ENCODE data around the gene LCOR. TPM values are rescaled to one million over a fixed set of nuclear protein-coding genes. Genes with fewer than 3 reads are reported as not detected.

The LCOR gene
- total RNA-seq, 2 donors from 2014 or later, result 36.9 to 43.3 TPM

- peaks cover 23% of the 10 kb centered on the region for H3K9me3 Mint-ChIP-seq
- H3K27ac Mint-ChIP-seq, result no peak overlapping the region
- no peaks in the 10 kb centered on the region for H3K4me1 ChIP-seq (ENCODE audit: control insufficient read depth, insufficient read depth, low read length)
- no peaks in the 10 kb centered on the region for H3K27me3 ChIP-seq (ENCODE audit: control insufficient read depth, insufficient read depth, low read length, poor library complexity, severe bottlenecking)
- H3K36me3 ChIP-seq (ENCODE audit: control insufficient read depth, insufficient read depth, low read length), result peaks cover 29% of the 10 kb centered on the region
- no peak overlapping the region for H3K4me3 ChIP-seq (ENCODE audit: low read length)
- peaks cover 17% of the 10 kb centered on the region for H3K9me3 ChIP-seq (ENCODE audit: control insufficient read depth, low read length)
- TF ChIP-seq, protein P1, sequence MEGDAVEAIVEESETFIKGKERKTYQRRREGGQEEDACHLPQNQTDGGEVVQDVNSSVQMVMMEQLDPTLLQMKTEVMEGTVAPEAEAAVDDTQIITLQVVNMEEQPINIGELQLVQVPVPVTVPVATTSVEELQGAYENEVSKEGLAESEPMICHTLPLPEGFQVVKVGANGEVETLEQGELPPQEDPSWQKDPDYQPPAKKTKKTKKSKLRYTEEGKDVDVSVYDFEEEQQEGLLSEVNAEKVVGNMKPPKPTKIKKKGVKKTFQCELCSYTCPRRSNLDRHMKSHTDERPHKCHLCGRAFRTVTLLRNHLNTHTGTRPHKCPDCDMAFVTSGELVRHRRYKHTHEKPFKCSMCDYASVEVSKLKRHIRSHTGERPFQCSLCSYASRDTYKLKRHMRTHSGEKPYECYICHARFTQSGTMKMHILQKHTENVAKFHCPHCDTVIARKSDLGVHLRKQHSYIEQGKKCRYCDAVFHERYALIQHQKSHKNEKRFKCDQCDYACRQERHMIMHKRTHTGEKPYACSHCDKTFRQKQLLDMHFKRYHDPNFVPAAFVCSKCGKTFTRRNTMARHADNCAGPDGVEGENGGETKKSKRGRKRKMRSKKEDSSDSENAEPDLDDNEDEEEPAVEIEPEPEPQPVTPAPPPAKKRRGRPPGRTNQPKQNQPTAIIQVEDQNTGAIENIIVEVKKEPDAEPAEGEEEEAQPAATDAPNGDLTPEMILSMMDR (conservative IDR thresholded peaks at IDR 0.05), result no peak
- WGBS, 2 experiments (ENCODE audit: insufficient coverage in 1 of 2, insufficient read length in 1 of 2), result 71 to 91% methylated on average over 1 to 3 of the region's 3 CpGs
- no peak overlapping the region for H3K9ac ChIP-seq (ENCODE audit: extremely low read depth, low read length, poor library complexity, severe bottlenecking)
- H3K4me3 Mint-ChIP-seq, result no peak overlapping the region
- peaks cover 50% of the 10 kb centered on the region for H3K36me3 Mint-ChIP-seq (ENCODE audit: low read depth)
- H3K27me3 Mint-ChIP-seq (ENCODE audit: insufficient read depth), result no peaks in the 10 kb centered on the region
- no peak for DNase-seq
- no peaks in the 10 kb centered on the region for H3K4me1 Mint-ChIP-seq
- H3K27ac ChIP-seq (ENCODE audit: low read depth, low read length), result no peak overlapping the region
Observed at GRCh38 chr10:96890580-96890979, 58.5 kb downstream of the LCOR start.

GRCh38 chr10:96891840-96892239, 59.7 kb downstream of the LCOR start:
- TF ChIP-seq, protein P1 (conservative IDR thresholded peaks at IDR 0.05), result no peak
- no peaks in the 10 kb centered on the region for H3K27me3 ChIP-seq (ENCODE audit: control insufficient read depth, insufficient read depth, low read length, poor library complexity, severe bottlenecking)
- peaks cover 3% of the 10 kb centered on the region for H3K4me1 Mint-ChIP-seq
- H3K36me3 Mint-ChIP-seq (ENCODE audit: low read depth), result peaks cover 42% of the 10 kb centered on the region
- no peaks in the 10 kb centered on the region for H3K4me1 ChIP-seq (ENCODE audit: control insufficient read depth, insufficient read depth, low read length)
- DNase-seq, result no peak
- H3K9me3 ChIP-seq (ENCODE audit: control insufficient read depth, low read length), result peaks cover 17% of the 10 kb centered on the region
- 98 to 100% methylated on average over 2 to 4 of the region's 4 CpGs for WGBS, 2 experiments (ENCODE audit: insufficient coverage in 1 of 2, insufficient read length in 1 of 2)
- no peak overlapping the region for H3K4me3 Mint-ChIP-seq
- H3K27ac ChIP-seq (ENCODE audit: low read depth, low read length), result no peak overlapping the region
- peaks cover 19% of the 10 kb centered on the region for H3K36me3 ChIP-seq (ENCODE audit: control insufficient read depth, insufficient read depth, low read length)
- H3K9me3 Mint-ChIP-seq, result peaks cover 23% of the 10 kb centered on the region
- H3K4me3 ChIP-seq (ENCODE audit: low read length), result no peak overlapping the region
- no peaks in the 10 kb centered on the region for H3K27me3 Mint-ChIP-seq (ENCODE audit: insufficient read depth)
- no peak overlapping the region for H3K27ac Mint-ChIP-seq
- H3K9ac ChIP-seq (ENCODE audit: extremely low read depth, low read length, poor library complexity, severe bottlenecking), result no peak overlapping the region

GRCh38 chr10:96895662-96896424, 63.7 kb downstream of the LCOR start:
- Mint-ChIP-seq H3K4me3 (no peak overlapping the region), H3K4me1 (peaks cover 9% of the 10 kb centered on the region), H3K36me3 (ENCODE audit: low read depth) (peaks cover 20% of the 10 kb centered on the region), H3K27me3 (ENCODE audit: insufficient read depth) (no peaks in the 10 kb centered on the region), H3K27ac (no peak overlapping the region), H3K9me3 (peaks cover 16% of the 10 kb centered on the region)
- DNase-seq, result no peak
- Histone ChIP-seq H3K36me3 (ENCODE audit: control insufficient read depth, insufficient read depth, low read length) (peaks cover 13% of the 10 kb centered on the region), H3K9ac (ENCODE audit: extremely low read depth, low read length, poor library complexity, severe bottlenecking) (no peak overlapping the region), H3K27ac (ENCODE audit: low read depth, low read length) (no peak overlapping the region), H3K4me3 (ENCODE audit: low read length) (no peak overlapping the region), H3K9me3 (ENCODE audit: control insufficient read depth, low read length) (peaks cover 17% of the 10 kb centered on the region), H3K27me3 (ENCODE audit: control insufficient read depth, insufficient read depth, low read length, poor library complexity, severe bottlenecking) (no peaks in the 10 kb centered on the region), H3K4me1 (ENCODE audit: control insufficient read depth, insufficient read depth, low read length) (no peaks in the 10 kb centered on the region)
- TF ChIP-seq, protein P1 (conservative IDR thresholded peaks at IDR 0.05), result no peak
- 92 to 97% methylated on average over 2 to 4 of the region's 6 CpGs for WGBS, 2 experiments (ENCODE audit: insufficient coverage in 1 of 2, insufficient read length in 1 of 2)

Measured in endodermal cell (in vitro differentiated cells).